ENCODE results near the gene ANKRD63.

Gene ANKRD63

GRCh38 chr15:40233727-40234577 lies 48.9 kb downstream of the ANKRD63 start:
- DNase-seq (ENCODE audit: low spot score in 2 of 2), result no peak
- Mint-ChIP-seq H3K36me3 (ENCODE audit: insufficient read depth) (peaks cover 3% of the 10 kb centered on the region), H3K27me3 (peaks cover 15% of the 10 kb centered on the region), H3K9me3 (no peaks in the 10 kb centered on the region), H3K4me1 (peaks cover 4% of the 10 kb centered on the region), H3K4me3 (no peak overlapping the region), H3K27ac (ENCODE audit: low read depth) (no peak overlapping the region)
- no peak for ATAC-seq (replicated peaks; ENCODE audit: extremely low read depth, poor library complexity, severe bottlenecking)

GRCh38 chr15:40232625-40233070 lies 50.2 kb downstream of the ANKRD63 start:
- DNase-seq (ENCODE audit: low spot score in 2 of 2) (no peak), ATAC-seq (replicated peaks; ENCODE audit: extremely low read depth, poor library complexity, severe bottlenecking) (no peak)
- Mint-ChIP-seq H3K27ac (ENCODE audit: low read depth) (no peak overlapping the region), H3K9me3 (no peaks in the 10 kb centered on the region), H3K4me1 (no peaks in the 10 kb centered on the region), H3K36me3 (ENCODE audit: insufficient read depth) (peaks cover 3% of the 10 kb centered on the region), H3K4me3 (no peak overlapping the region), H3K27me3 (peaks cover 3% of the 10 kb centered on the region)

Data from central memory CD8-positive, alpha-beta T cell (primary cell).